ENCODE results near the gene TXNRD1. TPM values are rescaled to one million over a fixed set of nuclear protein-coding genes. Genes with fewer than 3 reads are reported as not detected.

The TXNRD1 gene
- polyA plus RNA-seq, 1 experiment: 673 TPM

- peak overlapping the region; percentile 83 for H3K27ac ChIP-seq (ENCODE audit: low read depth, low read length)
- ChIA-PET CTCF (no interaction called here), POLR2A (interaction anchor here (0.7 kb wide), 1 partner anchor 16 kb away, joined by 6 read pairs; no protein-coding TSS in a partner anchor)
Measured at GRCh38 chr12:104182144-104182543, 33.4 kb upstream of the TXNRD1 start.

GRCh38 chr12:104182621-104183378 is 32.8 kb upstream of the TXNRD1 start:
- no peak for TF ChIP-seq CTCF (IDR thresholded peaks at IDR 0.05; ENCODE audit: low read depth, low read length)
- CTCF ChIA-PET: no interaction called here
- POLR2A ChIA-PET: no interaction called here
- H3K27me3 ChIP-seq (ENCODE audit: control insufficient read depth, insufficient read depth, low read length): no peaks in the 10 kb centered on the region
- no peak overlapping the region for H3K4me3 ChIP-seq (ENCODE audit: low read depth, low read length)
- DNase-seq (ENCODE audit: low read depth, low spot score): no peak
- peak overlapping the region; percentile 83 for H3K27ac ChIP-seq (ENCODE audit: low read depth, low read length)
- H3K9me3 ChIP-seq (ENCODE audit: control insufficient read depth, insufficient read depth, low read length): peaks cover 19% of the 10 kb centered on the region

More at GRCh38 chr12:104182144-104182543, 33.4 kb upstream of the TXNRD1 start:
- H3K4me3 ChIP-seq (ENCODE audit: low read depth, low read length): no peak overlapping the region
- peaks cover 14% of the 10 kb centered on the region for H3K9me3 ChIP-seq (ENCODE audit: control insufficient read depth, insufficient read depth, low read length)
- peak; percentile 87 for DNase-seq (ENCODE audit: low read depth, low spot score)
- peak; percentile 24; the same call in 1 of the 2 replicates for TF ChIP-seq CTCF (IDR thresholded peaks at IDR 0.05; ENCODE audit: low read depth, low read length)
- no peaks in the 10 kb centered on the region for H3K27me3 ChIP-seq (ENCODE audit: control insufficient read depth, insufficient read depth, low read length)

GRCh38 chr12:104183443-104183842 is 32.1 kb upstream of the TXNRD1 start:
- ChIA-PET POLR2A (no interaction called here), CTCF (no interaction called here)
- Histone ChIP-seq H3K4me3 (ENCODE audit: low read depth, low read length) (no peak overlapping the region), H3K9me3 (ENCODE audit: control insufficient read depth, insufficient read depth, low read length) (peaks cover 21% of the 10 kb centered on the region), H3K27ac (ENCODE audit: low read depth, low read length) (no peak overlapping the region), H3K27me3 (ENCODE audit: control insufficient read depth, insufficient read depth, low read length) (no peaks in the 10 kb centered on the region)
- TF ChIP-seq CTCF (IDR thresholded peaks at IDR 0.05; ENCODE audit: low read depth, low read length): no peak
- DNase-seq (ENCODE audit: low read depth, low spot score): no peak

GRCh38 chr12:104187446-104188155 is 28.0 kb upstream of the TXNRD1 start:
- no peak for DNase-seq (ENCODE audit: low read depth, low spot score)
- no peaks in the 10 kb centered on the region for H3K27me3 ChIP-seq (ENCODE audit: control insufficient read depth, insufficient read depth, low read length)
- no peak for TF ChIP-seq CTCF (IDR thresholded peaks at IDR 0.05; ENCODE audit: low read depth, low read length)
- CTCF ChIA-PET: interaction anchor here (0.6 kb wide), 2 partner anchors 72 to 165 kb away, joined by 3 read pairs; no protein-coding TSS in a partner anchor
- no peak overlapping the region for H3K27ac ChIP-seq (ENCODE audit: low read depth, low read length)
- POLR2A ChIA-PET: no interaction called here
- H3K9me3 ChIP-seq (ENCODE audit: control insufficient read depth, insufficient read depth, low read length): peaks cover 25% of the 10 kb centered on the region
- no peak overlapping the region for H3K4me3 ChIP-seq (ENCODE audit: low read depth, low read length)

- POLR2A ChIA-PET: no interaction called here
- CTCF ChIA-PET: no interaction called here
- no peak overlapping the region for H3K4me3 ChIP-seq (ENCODE audit: low read depth, low read length)
- H3K27me3 ChIP-seq (ENCODE audit: control insufficient read depth, insufficient read depth, low read length): no peaks in the 10 kb centered on the region
- no peak for DNase-seq (ENCODE audit: low read depth, low spot score)
- H3K9me3 ChIP-seq (ENCODE audit: control insufficient read depth, insufficient read depth, low read length): peaks cover 19% of the 10 kb centered on the region
- H3K27ac ChIP-seq (ENCODE audit: low read depth, low read length): no peak overlapping the region
- TF ChIP-seq CTCF (IDR thresholded peaks at IDR 0.05; ENCODE audit: low read depth, low read length): no peak
Measured at GRCh38 chr12:104188534-104188933, 27.0 kb upstream of the TXNRD1 start.
